Ectodermal cell (in vitro differentiated cells): Measurements from ENCODE around the gene MRM1.
A peak's percentile ranks its signal among the peaks of the same experiment; 100 is the strongest.
"Not testable (repeated sequence)": the region's sequence is repeated elsewhere in the genome, so short reads cannot be mapped to it uniquely, and the experiment has no call there.

Experiments used
- H3K27ac ChIP-seq: 2 replicates; pipeline ENCODE4 v1.7.0; 2013; ENCODE audit warnings: mild to moderate bottlenecking, low read depth, low read length; ENCODE audit not compliant: insufficient read depth, poor library complexity, severe bottlenecking
- H3K27me3 ChIP-seq: 2 replicates; pipeline ENCODE4 v1.7.0; 2013; ENCODE audit warnings: mild to moderate bottlenecking, low read length; ENCODE audit not compliant: insufficient read depth, control insufficient read depth, poor library complexity, severe bottlenecking
- H3K36me3 ChIP-seq: one replicate; pipeline ENCODE4 v1.7.0; 2013; ENCODE audit warnings: low read length; ENCODE audit not compliant: control insufficient read depth, insufficient read depth
- H3K4me1 ChIP-seq: one replicate; pipeline ENCODE4 v1.7.0; 2013; ENCODE audit warnings: low read length; ENCODE audit not compliant: control insufficient read depth, insufficient read depth
- H3K4me3 ChIP-seq: 2 replicates; pipeline ENCODE4 v1.7.0; 2013; ENCODE audit warnings: low read depth, low read length, control low read depth; ENCODE audit not compliant: insufficient read depth
- H3K9me3 ChIP-seq: 2 replicates; pipeline ENCODE4 v1.7.0; 2013; ENCODE audit warnings: mild to moderate bottlenecking, low read length, moderate library complexity; ENCODE audit not compliant: control insufficient read depth
- WGBS, 2 experiments: methylation state at CpG; one replicate each; pipeline ENCODE4 v1.1.7; 2013; ENCODE audit warnings: missing lambda C conversion rate in 2 of 2; 5-methylcytosine and 5-hydroxymethylcytosine counted together

The MRM1 gene

DNA sequence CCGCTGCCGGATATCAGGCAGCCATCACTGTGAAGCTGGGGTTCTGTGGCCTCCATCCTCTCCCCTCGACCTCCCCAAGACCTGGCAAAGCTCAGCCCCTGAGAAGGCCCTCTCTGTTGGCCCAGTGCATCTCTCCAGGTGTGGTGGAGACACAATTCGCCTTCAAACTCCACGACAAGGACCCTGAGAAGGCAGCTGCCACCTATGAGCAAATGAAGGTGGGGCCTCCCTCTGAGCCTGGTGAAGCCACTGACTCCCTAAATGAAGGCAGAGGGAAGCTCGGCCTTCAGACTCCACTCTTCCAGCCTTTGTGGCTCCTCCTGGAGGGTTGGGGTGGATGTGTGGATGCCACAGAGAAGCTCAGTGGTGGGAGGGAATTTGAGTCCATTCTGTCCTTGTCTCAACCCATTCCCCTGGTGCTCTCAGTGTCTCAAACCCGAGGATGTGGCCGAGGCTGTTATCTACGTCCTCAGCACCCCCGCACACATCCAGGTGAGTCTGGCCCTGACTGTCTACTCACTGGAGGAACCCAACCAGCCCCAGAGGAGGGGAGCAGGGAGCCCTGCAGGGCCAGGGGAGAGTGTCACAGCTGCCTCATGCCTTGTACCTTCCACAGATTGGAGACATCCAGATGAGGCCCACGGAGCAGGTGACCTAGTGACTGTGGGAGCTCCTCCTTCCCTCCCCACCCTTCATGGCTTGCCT lies 1.7 kb upstream of the MRM1 start:
- 92 to 95% methylated on average over 11 of the region's 11 CpGs for WGBS, 2 experiments
- peaks cover 9% of the 10 kb centered on the region for H3K4me1 ChIP-seq
- no peak overlapping the region for H3K27ac ChIP-seq
- H3K36me3 ChIP-seq: no peaks in the 10 kb centered on the region
- no peak overlapping the region for H3K4me3 ChIP-seq
- H3K27me3 ChIP-seq: peaks cover 10% of the 10 kb centered on the region
- no peaks in the 10 kb centered on the region for H3K9me3 ChIP-seq

- WGBS, 2 experiments: 78 to 87% methylated on average over 3 of the region's 3 CpGs
- Histone ChIP-seq H3K9me3 (no peaks in the 10 kb centered on the region), H3K27ac (no peak overlapping the region)
Observed at GRCh38 chr17:36600465-36600864, 918 bp upstream of the MRM1 start.

DNA sequence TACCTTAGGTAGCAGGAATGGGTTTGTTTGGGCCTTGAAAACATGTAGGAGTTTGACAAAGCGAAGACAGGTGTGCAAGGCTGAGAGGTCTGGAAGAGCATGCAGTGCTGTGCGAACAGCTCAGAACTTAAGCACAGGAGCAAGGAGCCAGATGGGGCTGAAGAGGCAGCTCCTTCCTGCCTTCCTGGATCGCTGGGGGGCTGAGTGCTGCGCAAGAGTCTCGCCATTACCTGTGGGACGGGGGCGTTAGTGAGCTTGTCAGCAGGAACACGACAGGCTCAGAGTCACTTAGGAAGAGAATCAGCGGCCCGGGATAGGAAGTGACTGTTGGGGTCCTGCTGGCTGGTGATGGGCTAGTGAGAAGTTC lies 464 bp upstream of the MRM1 start:
- peak overlapping the region; percentile 27 for H3K27ac ChIP-seq
- H3K27me3 ChIP-seq: peaks cover 10% of the 10 kb centered on the region
- no peaks in the 10 kb centered on the region for H3K9me3 ChIP-seq
- H3K36me3 ChIP-seq: no peaks in the 10 kb centered on the region
- peak overlapping the region; percentile 86 for H3K4me3 ChIP-seq
- H3K4me1 ChIP-seq: peaks cover 9% of the 10 kb centered on the region
- WGBS, 2 experiments: 15 to 16% methylated on average over 10 of the region's 10 CpGs

More at GRCh38 chr17:36600465-36600864, 918 bp upstream of the MRM1 start:
- H3K27me3 ChIP-seq: peaks cover 10% of the 10 kb centered on the region
- H3K4me3 ChIP-seq: peak overlapping the region; percentile 86
- H3K4me1 ChIP-seq: peaks cover 9% of the 10 kb centered on the region
- H3K36me3 ChIP-seq: no peaks in the 10 kb centered on the region

GRCh38 chr17:36602030-36602748 lies 806 bp downstream of the MRM1 start:
- Histone ChIP-seq H3K4me3 (peak overlapping the region; percentile 86), H3K27ac (no peak overlapping the region), H3K4me1 (peaks cover 9% of the 10 kb centered on the region), H3K9me3 (no peaks in the 10 kb centered on the region), H3K36me3 (no peaks in the 10 kb centered on the region), H3K27me3 (peaks cover 10% of the 10 kb centered on the region)
- WGBS, 2 experiments: 1 to 2% methylated on average over 38 of the region's 38 CpGs

GRCh38 chr17:36602924-36603384 lies 1.6 kb downstream of the MRM1 start:
- H3K27me3 ChIP-seq: peaks cover 10% of the 10 kb centered on the region
- H3K4me1 ChIP-seq: peaks cover 9% of the 10 kb centered on the region
- no peak overlapping the region for H3K27ac ChIP-seq
- WGBS, 2 experiments: 1 to 5% methylated on average over 5 of the region's 5 CpGs
- no peaks in the 10 kb centered on the region for H3K36me3 ChIP-seq
- peak overlapping the region; percentile 86 for H3K4me3 ChIP-seq
- no peaks in the 10 kb centered on the region for H3K9me3 ChIP-seq

DNA sequence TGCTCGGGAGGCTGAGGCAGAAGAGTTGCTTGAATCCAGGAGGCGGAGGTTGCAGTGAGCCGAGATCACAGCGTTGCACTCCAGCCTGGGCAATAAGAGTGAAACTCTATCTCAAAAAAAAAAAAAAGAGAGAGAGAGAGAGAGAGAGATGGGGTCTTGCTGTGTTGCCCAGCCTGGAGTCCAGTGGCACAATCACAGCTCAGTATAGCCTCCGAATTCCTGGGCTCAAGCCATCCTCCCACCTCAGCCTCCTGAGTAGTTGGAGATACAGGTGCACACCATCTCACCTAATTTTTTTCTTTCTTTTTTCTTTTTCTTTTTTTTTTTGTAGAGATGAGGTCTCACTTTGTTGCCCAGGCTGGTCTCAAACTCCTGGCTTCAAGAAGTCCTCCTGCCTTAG lies 3.6 kb downstream of the MRM1 start:
- not testable (repeated sequence) for H3K4me3 ChIP-seq, H3K27ac ChIP-seq, H3K4me1 ChIP-seq, H3K27me3 ChIP-seq, H3K36me3 ChIP-seq, H3K9me3 ChIP-seq
- WGBS, 2 experiments: 97 to 98% methylated on average over 5 of the region's 5 CpGs

GRCh38 chr17:36608280-36608679 lies 6.9 kb downstream of the MRM1 start:
- WGBS, 2 experiments: 96% methylated on average over 7 of the region's 7 CpGs
- Histone ChIP-seq H3K4me3 (no peak overlapping the region), H3K27me3 (no peaks in the 10 kb centered on the region)

DNA sequence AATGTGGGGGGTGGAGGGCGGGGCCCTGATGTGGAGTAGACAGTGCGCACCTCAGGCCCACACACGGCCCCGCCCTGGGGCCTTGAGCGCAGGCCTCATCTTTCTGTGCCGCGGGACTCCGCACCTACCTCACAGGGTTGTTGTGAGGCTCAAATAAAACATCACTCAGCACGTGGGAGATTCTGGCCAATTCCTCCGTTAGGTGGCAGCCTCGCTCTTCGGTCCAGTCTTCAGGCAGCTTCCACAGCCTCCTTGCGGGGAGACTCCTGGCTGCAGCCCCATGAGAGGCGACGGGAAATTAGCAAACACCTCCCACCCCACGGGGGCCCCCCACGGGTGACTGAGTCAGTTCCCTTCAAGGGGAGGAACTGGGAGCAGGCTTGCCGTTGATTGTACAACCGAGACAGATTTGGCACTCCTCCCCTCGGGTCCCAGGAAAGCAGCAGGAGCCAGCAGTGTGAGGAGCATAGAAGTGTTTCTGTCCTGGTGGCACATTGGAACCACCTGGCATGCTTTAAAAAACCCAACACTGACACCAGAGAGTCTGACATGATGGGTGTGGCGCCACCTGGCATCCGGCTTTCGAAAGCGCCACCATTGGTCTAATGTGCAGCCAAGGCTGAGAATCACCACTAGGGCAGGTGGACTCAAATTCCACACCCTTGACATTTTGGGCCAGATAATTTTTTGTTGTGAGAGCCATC lies 7.6 kb downstream of the MRM1 start:
- H3K27me3 ChIP-seq: no peaks in the 10 kb centered on the region
- H3K4me1 ChIP-seq: peaks cover under 1% of the 10 kb centered on the region
- 76 to 77% methylated on average over 24 of the region's 24 CpGs for WGBS, 2 experiments
- no peaks in the 10 kb centered on the region for H3K36me3 ChIP-seq
- H3K27ac ChIP-seq: no peak overlapping the region
- H3K9me3 ChIP-seq: no peaks in the 10 kb centered on the region
- H3K4me3 ChIP-seq: no peak overlapping the region

More at GRCh38 chr17:36608280-36608679, 6.9 kb downstream of the MRM1 start:
- Histone ChIP-seq H3K4me1 (no peaks in the 10 kb centered on the region), H3K27ac (no peak overlapping the region), H3K9me3 (no peaks in the 10 kb centered on the region), H3K36me3 (no peaks in the 10 kb centered on the region)

DNA sequence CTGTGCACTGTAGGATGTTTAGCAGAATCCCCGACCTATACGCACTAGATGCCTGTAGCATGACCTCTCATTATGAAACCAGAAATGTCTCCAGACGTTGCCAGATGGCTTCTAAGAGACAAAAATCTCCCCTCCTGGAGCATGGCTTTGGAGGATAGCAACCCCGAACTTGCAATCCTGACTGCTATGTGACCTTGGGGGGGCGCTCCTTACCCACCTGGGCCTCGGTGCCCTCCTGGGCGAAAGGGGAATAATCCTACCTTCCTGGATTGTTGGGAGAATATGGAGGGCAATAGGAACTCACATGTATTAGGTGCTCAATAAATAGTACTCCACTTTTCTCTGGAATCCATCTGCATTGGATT lies 8.1 kb downstream of the MRM1 start:
- Histone ChIP-seq H3K27ac (no peak overlapping the region), H3K9me3 (no peaks in the 10 kb centered on the region), H3K27me3 (no peaks in the 10 kb centered on the region), H3K36me3 (no peaks in the 10 kb centered on the region), H3K4me3 (no peak overlapping the region), H3K4me1 (peaks cover 6% of the 10 kb centered on the region)
- 89 to 92% methylated on average over 7 of the region's 7 CpGs for WGBS, 2 experiments

- no peak overlapping the region for H3K27ac ChIP-seq
- WGBS, 2 experiments: 86% methylated on average over 6 of the region's 6 CpGs
- H3K36me3 ChIP-seq: no peaks in the 10 kb centered on the region
- H3K27me3 ChIP-seq: no peaks in the 10 kb centered on the region
- peaks cover 14% of the 10 kb centered on the region for H3K4me1 ChIP-seq
- no peak overlapping the region for H3K4me3 ChIP-seq
- no peaks in the 10 kb centered on the region for H3K9me3 ChIP-seq
Observed at GRCh38 chr17:36610474-36610873, 9.1 kb downstream of the MRM1 start.
